K562 (cell line): ENCODE measurements around the gene CEP135. TPM values are rescaled to one million over a fixed set of nuclear protein-coding genes. Genes with fewer than 3 reads are reported as not detected.

ENCODE experiments used
- ATAC-seq: fragments of 200-7000 bp; cut with Tn5 transposase; 3 replicates; pipeline ENCODE4 v1.9.1; 2020; ENCODE audit warnings: moderate library complexity
- BruUV-seq: library from RNA; stranded (reverse); fragments of 400-500 nt; replicated peaks from 2 replicates; lab custom pipeline; 2021; lab: Mats Ljungman, UMichigan
- CTCF ChIA-PET: fragments of 300-600 bp; formaldehyde crosslinking; extraction: SDS; loops from one replicate; lab custom pipeline; 2021; ENCODE audit warnings: low intra/inter-chr PET ratio; lab: Yijun Ruan, JAX
- POLR2A ChIA-PET: fragments of 300-600, 350-650 bp; sonication (Branson Sonifier 250); formaldehyde crosslinking; extraction: SDS; loops from one replicate; lab custom pipeline; 2021; ENCODE audit warnings: antibody characterized with exemption, inconsistent platforms; lab: Yijun Ruan, JAX
- DNase-seq, 4 experiments: peaks; one replicate each; pipeline versions ENCODE4 v3.0.0 to v3.0.0-alpha.2; 2011 to 2018; ENCODE audit warnings: low spot score in 3 of 4, mixed read lengths in 3 of 4; ENCODE audit errors: extremely low read depth in 1 of 4
- FAIRE-seq: peaks from 2 replicates; lab custom pipeline; 2011; peaks lifted over from hg19 to GRCh38; lab: Jason Lieb, UNC
- H2AFZ ChIP-seq: 2 replicates; pipeline ENCODE4 v1.6.0; 2011; ENCODE audit warnings: low read depth, low read length, control low read depth, inconsistent platforms
- H3K27ac ChIP-seq: fragments of 200-600 bp; 3 replicates; pipeline ENCODE4 v1.8.0; 2011; ENCODE audit warnings: low read depth, mild to moderate bottlenecking, control low read depth, inconsistent platforms, low read length, moderate library complexity, mixed read lengths; ENCODE audit errors: extremely low read depth
- H3K27me3 ChIP-seq, 2 experiments: fragments of 300-600 bp in 1 of 2; 2 replicates in 1 of 2; 3 replicates in 1 of 2; pipeline versions ENCODE4 v1.6.0 to v1.8.0; 2011; ENCODE audit warnings: inconsistent platforms in 2 of 2, low read length in 2 of 2, mild to moderate bottlenecking in 1 of 2, mixed read lengths in 1 of 2, moderate library complexity in 1 of 2; ENCODE audit not compliant: control insufficient read depth in 2 of 2, insufficient read depth in 2 of 2
- H3K36me3 ChIP-seq: fragments of 300-600 bp; 3 replicates; pipeline ENCODE4 v1.8.0; 2011; ENCODE audit warnings: mild to moderate bottlenecking, low read length, inconsistent platforms; ENCODE audit not compliant: control insufficient read depth, insufficient read depth
- H3K4me1 ChIP-seq, 2 experiments: fragments of 200-600 bp in 1 of 2; replicated peaks in 1 of 2; 2 replicates in 1 of 2; 3 replicates in 1 of 2; pipeline versions ENCODE4 v1.5.1 to v1.8.0; 2011; ENCODE audit warnings: inconsistent platforms in 2 of 2, low read length in 2 of 2, mild to moderate bottlenecking in 1 of 2, mixed read lengths in 1 of 2, moderate library complexity in 1 of 2; ENCODE audit not compliant: control insufficient read depth in 2 of 2, insufficient read depth in 2 of 2
- H3K4me2 ChIP-seq: 2 replicates; pipeline ENCODE4 v1.6.1; 2011; ENCODE audit warnings: low read length, control low read depth, inconsistent platforms, mixed read lengths; ENCODE audit not compliant: insufficient read depth
- H3K4me3 ChIP-seq: fragments of 200-600 bp; sonication (generic), shearing (Covaris generic); 2 replicates; pipeline ENCODE4 v1.5.1; 2016; ENCODE audit warnings: control low read depth, inconsistent platforms
- H3K79me2 ChIP-seq: fragments of 200-600 bp; 3 replicates; pipeline ENCODE4 v1.8.0; 2011; ENCODE audit warnings: low read length, inconsistent platforms; ENCODE audit not compliant: control insufficient read depth, insufficient read depth
- H3K9ac ChIP-seq, 2 experiments: 2 replicates each; pipeline versions ENCODE4 v1.6.0 to v1.6.1; 2011; ENCODE audit warnings: low read depth in 2 of 2, low read length in 2 of 2, control low read depth in 1 of 2, inconsistent platforms in 1 of 2, mild to moderate bottlenecking in 1 of 2, mixed read lengths in 1 of 2; ENCODE audit not compliant: insufficient read depth in 1 of 2
- H3K9me1 ChIP-seq: one replicate; pipeline ENCODE4 v1.6.0; 2011; ENCODE audit warnings: inconsistent platforms, mild to moderate bottlenecking, low read length, moderate library complexity; ENCODE audit not compliant: control insufficient read depth, insufficient read depth
- H3K9me3 ChIP-seq: replicated peaks from 2 replicates; pipeline ENCODE4 v1.5.1; 2011; ENCODE audit warnings: low read depth, low read length, inconsistent platforms; ENCODE audit not compliant: control insufficient read depth, insufficient read depth
- H4K20me1 ChIP-seq: replicated peaks from 2 replicates; pipeline ENCODE4 v1.6.1; 2011; ENCODE audit warnings: low read length, inconsistent platforms, mixed read lengths; ENCODE audit not compliant: control insufficient read depth, insufficient read depth
- ATF1 ChIP-seq, 2 experiments: fragments of 450-650 bp in 1 of 2; IDR thresholded peaks; 2 replicates each; pipeline ENCODE4 v1.6.1; 2016; ENCODE audit warnings: missing compliant biosample characterization in 1 of 2, missing genetic modification characterization in 1 of 2
- C11orf30 ChIP-seq: fragments of 450-650 bp; IDR thresholded peaks from 2 replicates; pipeline ENCODE4 v1.6.1; 2016; ENCODE audit warnings: low read depth, mild to moderate bottlenecking
- CHD4 ChIP-seq: fragments of 200-600 bp; sonication (generic); IDR thresholded peaks from 3 replicates; pipeline ENCODE4 v1.6.1; 2012; ENCODE audit warnings: low read depth, mild to moderate bottlenecking, mixed read lengths, low read length, inconsistent platforms; ENCODE audit not compliant: insufficient read depth, insufficient replicate concordance, poor library complexity, severe bottlenecking
- HDAC8 ChIP-seq: fragments of 450-650 bp; IDR thresholded peaks from 2 replicates; pipeline ENCODE4 v1.6.1; 2016; ENCODE audit warnings: mild to moderate bottlenecking, missing genetic modification characterization, moderate library complexity, missing compliant biosample characterization
- HES1 ChIP-seq: fragments of 450-650 bp; IDR thresholded peaks from 2 replicates; pipeline ENCODE4 v1.6.1; 2016; ENCODE audit warnings: low read depth, mild to moderate bottlenecking, moderate library complexity
- HEY1 ChIP-seq: fragments of 250-450 bp; sonication (Bioruptor Pico); IDR thresholded peaks from 2 replicates; pipeline ENCODE4 v1.5.0; 2020; ENCODE audit warnings: mild to moderate bottlenecking, moderate library complexity, borderline replicate concordance
- MTA2 ChIP-seq: fragments of 450-650 bp; IDR thresholded peaks from 2 replicates; pipeline ENCODE4 v1.6.1; 2016; ENCODE audit warnings: low read depth
- XRCC3 ChIP-seq: fragments of 450-650 bp; IDR thresholded peaks from 2 replicates; pipeline ENCODE4 v1.6.1; 2017; ENCODE audit warnings: mild to moderate bottlenecking, moderate library complexity
- YY1 ChIP-seq, 3 experiments: IDR thresholded peaks; 2 replicates each; pipeline ENCODE4 v1.6.1; 2011; ENCODE audit warnings: low read length in 2 of 3, mild to moderate bottlenecking in 2 of 3, moderate library complexity in 2 of 3, borderline replicate concordance in 1 of 3, control low read depth in 1 of 3, low read depth in 1 of 3; ENCODE audit not compliant: insufficient read depth in 3 of 3, insufficient replicate concordance in 2 of 3, control insufficient read depth in 1 of 3, insufficient read length in 1 of 3; ENCODE audit errors: extremely low read depth in 1 of 3
- ZNF124 ChIP-seq: sonication (generic); formaldehyde crosslinking; IDR thresholded peaks from 2 replicates; pipeline ENCODE4 v1.8.1; 2022; ENCODE audit warnings: missing genetic modification reagents
- ZNF766 ChIP-seq: fragments of 200-800 bp; sonication (Bioruptor generic); conservative IDR thresholded peaks from 2 replicates; pipeline ENCODE4 v1.6.1; 2016; ENCODE audit warnings: missing genetic modification characterization, missing compliant biosample characterization
- WGBS: fragments of 100-300 bp; shearing (Covaris generic); methylation state at CpG from one replicate; pipeline ENCODE4 v1.1.6; 2016; ENCODE audit warnings: low coverage, mixed read lengths; ENCODE audit not compliant: insufficient coverage; ENCODE audit errors: missing lambda C conversion rate; 5-methylcytosine and 5-hydroxymethylcytosine counted together
- in situ Hi-C: fragments of 300-500 bp; cut with MboI; formaldehyde crosslinking; loops from 4 replicates; pipeline ENCODE4 v1.15.0; 2018; ENCODE audit warnings: inconsistent platforms, mixed read lengths
- intact Hi-C: fragments of 100-400 bp; cut with micrococcal nuclease; formaldehyde crosslinking; loops from 2 replicates; pipeline ENCODE4 v1.14.2; 2022
- polyA plus RNA-seq, 8 experiments: library from polyadenylated mRNA; depleted of rRNA in 4 of 8; stranded (reverse) in 5 of 8; unstranded in 3 of 8; fragments of >200 nt; fragmentation: Nextera tagmentation in 2 of 8; fragmentation: Illumina TruSeq in 1 of 8; extraction: Ambion mirVana in 2 of 8; extraction: Trizol in 1 of 8; gene quantifications; 2 replicates each; pipeline versions ENCODE4 v1.2.1 to v1.2.3, GENCODE V29; 2011 to 2014; ENCODE audit warnings: inconsistent platforms in 1 of 8, missing spikeins in 1 of 8
- total RNA-seq, 7 experiments: library from RNA; depleted of rRNA in 6 of 7; stranded (reverse); fragments of >200 nt in 6 of 7; fragmentation: Illumina TruSeq in 2 of 7; extraction: Trizol in 2 of 7; gene quantifications; 2 replicates each; pipeline versions ENCODE4 v1.2.1 to v1.2.3, GENCODE V29; 2011 to 2021; ENCODE audit warnings: low replicate concordance in 1 of 7
- TF ChIP-seq, protein P1 (sequence below): fragments of 450-650 bp; conservative IDR thresholded peaks from 2 replicates; pipeline ENCODE4 v1.6.1; 2016; ENCODE audit warnings: missing genetic modification characterization, low read depth, mild to moderate bottlenecking, missing compliant biosample characterization, moderate library complexity
- TF ChIP-seq, protein P2 (sequence below): fragments of 450-650 bp; IDR thresholded peaks from 2 replicates; pipeline ENCODE4 v1.6.1; 2016; ENCODE audit warnings: antibody characterized with exemption

Gene CEP135
- total and polyA plus RNA-seq, 9 of the 15 experiments (the other 6 are each of a cell fraction or from before 2014, with no cell fraction given) = 3.1 to 18.9 (median 15.3) TPM

DNA sequence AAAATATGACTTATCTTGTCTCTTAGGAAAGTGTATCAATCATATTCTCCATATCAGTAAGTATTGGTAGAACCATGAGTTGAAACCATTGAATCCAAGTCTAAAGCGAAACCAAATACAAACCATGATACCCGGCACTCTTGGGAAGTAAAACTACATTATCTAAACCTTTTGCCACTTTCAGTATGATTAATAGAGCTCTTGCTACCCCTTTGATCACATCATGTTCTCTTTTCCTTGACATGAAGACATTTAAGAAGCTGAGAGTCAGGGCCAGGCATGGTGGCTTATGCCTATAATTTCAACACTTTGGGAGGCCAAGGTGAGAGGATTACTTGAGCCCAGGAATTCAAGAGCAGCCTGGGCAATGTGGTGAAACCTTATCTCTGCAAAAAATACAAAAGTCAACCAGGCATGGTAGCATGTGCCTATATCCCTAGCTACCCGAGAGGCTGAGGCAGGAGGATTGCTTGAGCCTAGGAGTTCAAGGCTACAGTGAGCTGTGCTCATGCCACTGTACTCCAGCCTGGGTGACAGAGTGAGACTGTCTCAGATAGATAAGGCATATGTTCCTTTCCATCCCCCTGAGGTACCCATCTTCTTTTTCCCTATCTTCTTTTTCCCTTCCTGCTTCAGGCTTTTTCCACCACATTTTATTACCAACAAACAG lies 45.4 kb downstream of the CEP135 start:
- Histone ChIP-seq H3K9me1 (no peaks in the 10 kb centered on the region), H4K20me1 (no peaks in the 10 kb centered on the region), H3K4me1 (peaks cover 0 to 2% of the 10 kb centered on the region in 2 experiments; a peak in 2 of 5 replicates), H3K4me3 (no peak overlapping the region), H3K36me3 (peaks cover 13% of the 10 kb centered on the region), H3K27me3 (no peaks in the 10 kb centered on the region), H3K9ac (no peak overlapping the region), H3K9me3 (no peaks in the 10 kb centered on the region), H3K79me2 (no peaks in the 10 kb centered on the region), H2AFZ (no peak overlapping the region), H3K27ac (no peak overlapping the region), H3K4me2 (no peak overlapping the region)
- intact Hi-C loops = no loop called here
- CTCF ChIA-PET = no interaction called here
- DNase-seq (peak in 1 of 4 experiments; percentile 4), FAIRE-seq (peak; percentile 19), ATAC-seq (0 out of 3 replicates have a peak, but pooled peaks have one; percentile 31)
- 93% methylated on average over 3 of the region's 3 CpGs for WGBS
- BruUV-seq = no TSS peak
- in situ Hi-C loops = no loop called here
- TF ChIP-seq HES1 = no peak
- TF ChIP-seq, protein P1, sequence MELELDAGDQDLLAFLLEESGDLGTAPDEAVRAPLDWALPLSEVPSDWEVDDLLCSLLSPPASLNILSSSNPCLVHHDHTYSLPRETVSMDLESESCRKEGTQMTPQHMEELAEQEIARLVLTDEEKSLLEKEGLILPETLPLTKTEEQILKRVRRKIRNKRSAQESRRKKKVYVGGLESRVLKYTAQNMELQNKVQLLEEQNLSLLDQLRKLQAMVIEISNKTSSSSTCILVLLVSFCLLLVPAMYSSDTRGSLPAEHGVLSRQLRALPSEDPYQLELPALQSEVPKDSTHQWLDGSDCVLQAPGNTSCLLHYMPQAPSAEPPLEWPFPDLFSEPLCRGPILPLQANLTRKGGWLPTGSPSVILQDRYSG (tag) = no peak
- TF ChIP-seq HEY1 = no peak
- TF ChIP-seq, protein P2, sequence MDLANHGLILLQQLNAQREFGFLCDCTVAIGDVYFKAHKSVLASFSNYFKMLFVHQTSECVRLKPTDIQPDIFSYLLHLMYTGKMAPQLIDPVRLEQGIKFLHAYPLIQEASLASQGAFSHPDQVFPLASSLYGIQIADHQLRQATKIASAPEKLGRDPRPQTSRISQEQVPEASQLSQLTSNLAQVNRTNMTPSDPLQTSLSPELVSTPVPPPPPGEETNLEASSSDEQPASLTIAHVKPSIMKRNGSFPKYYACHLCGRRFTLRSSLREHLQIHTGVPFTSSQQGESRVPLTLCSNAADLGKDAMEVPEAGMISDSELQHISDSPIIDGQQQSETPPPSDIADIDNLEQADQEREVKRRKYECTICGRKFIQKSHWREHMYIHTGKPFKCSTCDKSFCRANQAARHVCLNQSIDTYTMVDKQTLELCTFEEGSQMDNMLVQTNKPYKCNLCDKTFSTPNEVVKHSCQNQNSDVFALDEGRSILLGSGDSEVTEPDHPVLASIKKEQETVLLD = no peak
- no peak for TF ChIP-seq HDAC8 (tag)
- no peak for TF ChIP-seq CHD4
- TF ChIP-seq YY1 (IDR thresholded peaks at IDR 0.05; ENCODE audit: borderline replicate concordance in 1 of 3, control insufficient read depth in 1 of 3, extremely low read depth in 1 of 3, insufficient read depth in 3 of 3, insufficient read length in 1 of 3, insufficient replicate concordance in 2 of 3, low read depth in 1 of 3, low read length in 2 of 3) = no peak
- TF ChIP-seq ATF1 (CRISPR knock-in tag; IDR thresholded peaks at IDR 0.05) = no peak
- no peak for TF ChIP-seq ATF1 (tag; IDR thresholded peaks at IDR 0.05)
- TF ChIP-seq ZNF124 (CRISPR knock-in tag) = no peak
- no peak for TF ChIP-seq C11orf30
- no peak for TF ChIP-seq ZNF766 (CRISPR knock-in tag)
- no peak for TF ChIP-seq XRCC3
- TF ChIP-seq MTA2 = no peak
- POLR2A ChIA-PET = interaction anchor here (1.3 kb wide), 1 partner anchor 16 kb away, joined by 8 read pairs; no protein-coding TSS in a partner anchor
